ENCODE results near the gene KCNQ4.

The KCNQ4 gene

GRCh38 chr1:40739455-40740008 lies 44.1 kb upstream of the KCNQ4 start:
- Histone ChIP-seq H3K9me3 (ENCODE audit: severe bottlenecking) (no peaks in the 10 kb centered on the region), H3K27me3 (ENCODE audit: insufficient read depth, poor library complexity, severe bottlenecking) (no peaks in the 10 kb centered on the region), H3K27ac (ENCODE audit: poor library complexity, severe bottlenecking) (no peak overlapping the region), H3K4me1 (ENCODE audit: insufficient read depth, poor library complexity, severe bottlenecking) (peaks cover 11% of the 10 kb centered on the region), H3K36me3 (ENCODE audit: low read depth) (peaks cover 40% of the 10 kb centered on the region), H3K4me3 (ENCODE audit: severe bottlenecking) (no peak overlapping the region)
- ATAC-seq (ENCODE audit: low read depth) (no peak), DNase-seq (ENCODE audit: low spot score) (no peak)
- TF ChIP-seq, protein P1, sequence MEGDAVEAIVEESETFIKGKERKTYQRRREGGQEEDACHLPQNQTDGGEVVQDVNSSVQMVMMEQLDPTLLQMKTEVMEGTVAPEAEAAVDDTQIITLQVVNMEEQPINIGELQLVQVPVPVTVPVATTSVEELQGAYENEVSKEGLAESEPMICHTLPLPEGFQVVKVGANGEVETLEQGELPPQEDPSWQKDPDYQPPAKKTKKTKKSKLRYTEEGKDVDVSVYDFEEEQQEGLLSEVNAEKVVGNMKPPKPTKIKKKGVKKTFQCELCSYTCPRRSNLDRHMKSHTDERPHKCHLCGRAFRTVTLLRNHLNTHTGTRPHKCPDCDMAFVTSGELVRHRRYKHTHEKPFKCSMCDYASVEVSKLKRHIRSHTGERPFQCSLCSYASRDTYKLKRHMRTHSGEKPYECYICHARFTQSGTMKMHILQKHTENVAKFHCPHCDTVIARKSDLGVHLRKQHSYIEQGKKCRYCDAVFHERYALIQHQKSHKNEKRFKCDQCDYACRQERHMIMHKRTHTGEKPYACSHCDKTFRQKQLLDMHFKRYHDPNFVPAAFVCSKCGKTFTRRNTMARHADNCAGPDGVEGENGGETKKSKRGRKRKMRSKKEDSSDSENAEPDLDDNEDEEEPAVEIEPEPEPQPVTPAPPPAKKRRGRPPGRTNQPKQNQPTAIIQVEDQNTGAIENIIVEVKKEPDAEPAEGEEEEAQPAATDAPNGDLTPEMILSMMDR (IDR thresholded peaks at IDR 0.05; ENCODE audit: poor library complexity, severe bottlenecking), result no peak

DNA sequence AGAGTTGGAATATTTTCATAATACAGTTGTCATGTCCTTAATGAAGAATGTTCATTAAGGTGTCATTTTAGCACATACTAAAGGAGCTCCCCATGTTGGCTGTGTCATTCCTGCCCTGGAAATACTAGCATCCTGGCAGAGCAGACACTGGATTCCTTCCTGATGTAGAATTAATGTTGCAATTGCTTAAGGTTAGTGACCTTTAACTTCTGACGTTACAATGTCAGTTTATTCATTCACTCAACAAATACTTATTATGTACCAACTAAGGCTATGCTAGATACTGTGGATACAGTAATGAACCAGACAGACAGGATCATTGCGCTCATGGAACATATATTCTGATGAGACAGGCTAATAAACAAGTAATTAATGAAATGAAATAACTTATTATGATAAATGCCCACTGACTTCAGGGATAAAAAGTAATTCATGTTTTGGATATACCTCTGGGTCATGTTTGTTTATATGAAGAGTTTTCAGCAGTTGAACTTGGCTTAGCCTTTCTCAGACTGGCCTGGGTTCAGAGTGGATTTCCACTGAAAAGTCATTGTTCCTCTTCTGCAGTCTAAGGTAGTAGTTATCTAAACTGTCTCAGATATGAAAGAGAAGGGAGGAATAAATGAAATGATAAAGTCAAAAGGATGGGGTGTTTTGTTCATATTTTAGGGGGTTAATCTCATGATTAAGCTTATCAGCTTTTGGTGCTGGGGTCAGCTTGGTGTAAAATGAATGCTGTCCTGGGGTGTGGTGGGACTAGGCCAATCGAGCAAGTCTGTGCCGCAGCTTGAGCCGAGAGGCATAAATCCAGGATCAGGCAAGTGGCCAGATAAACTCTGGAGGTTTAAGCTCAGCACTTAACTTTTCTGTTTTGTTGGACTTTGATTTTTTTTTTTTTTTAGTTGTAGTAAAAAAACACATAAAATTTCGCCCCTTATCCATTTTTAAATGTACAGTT lies 43.3 kb upstream of the KCNQ4 start:
- Histone ChIP-seq H3K27me3 (ENCODE audit: insufficient read depth, poor library complexity, severe bottlenecking) (no peaks in the 10 kb centered on the region), H3K36me3 (ENCODE audit: low read depth) (peaks cover 41% of the 10 kb centered on the region), H3K4me3 (ENCODE audit: severe bottlenecking) (no peak overlapping the region), H3K9me3 (ENCODE audit: severe bottlenecking) (no peaks in the 10 kb centered on the region), H3K4me1 (ENCODE audit: insufficient read depth, poor library complexity, severe bottlenecking) (peaks cover 9% of the 10 kb centered on the region), H3K27ac (ENCODE audit: poor library complexity, severe bottlenecking) (no peak overlapping the region)
- ATAC-seq (ENCODE audit: low read depth) (no peak), DNase-seq (ENCODE audit: low spot score) (no peak)
- TF ChIP-seq, protein P1 (IDR thresholded peaks at IDR 0.05; ENCODE audit: poor library complexity, severe bottlenecking), result no peak

DNA sequence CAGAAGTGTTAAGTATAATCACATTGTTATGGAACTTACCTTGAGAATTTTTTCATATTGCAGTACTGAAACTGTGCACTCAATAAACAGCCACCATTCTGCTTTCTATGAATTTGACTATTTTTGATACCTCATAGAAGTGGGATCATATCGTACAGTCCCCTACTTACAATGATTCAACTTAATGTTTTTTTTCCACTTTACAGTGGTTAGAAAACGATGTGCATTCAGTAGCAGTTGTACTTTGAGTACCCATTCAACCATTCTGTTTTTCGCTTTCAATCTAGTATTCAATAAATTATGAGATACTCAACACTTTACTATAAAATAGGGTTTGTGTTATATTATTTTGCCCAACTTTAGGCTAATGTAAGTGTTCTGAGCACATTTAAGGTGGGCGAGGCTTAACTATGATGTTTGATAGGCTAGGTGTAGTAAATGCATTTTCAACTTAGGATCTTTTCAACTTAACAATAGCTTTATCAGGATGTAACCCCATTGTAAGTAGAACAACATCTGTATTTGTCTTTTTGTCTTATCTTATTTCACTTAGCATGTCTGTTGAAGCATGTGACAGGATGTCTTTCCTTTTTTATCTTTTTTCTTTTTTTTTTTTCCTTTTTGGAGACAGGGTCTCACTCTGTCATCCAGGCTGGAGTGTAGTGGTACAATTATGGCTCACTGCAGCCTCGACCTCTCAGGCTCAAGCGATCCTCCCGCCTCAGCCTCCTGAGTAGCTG lies 42.4 kb upstream of the KCNQ4 start:
- DNase-seq (ENCODE audit: low spot score) (no peak), ATAC-seq (ENCODE audit: low read depth) (no peak)
- TF ChIP-seq, protein P1 (IDR thresholded peaks at IDR 0.05; ENCODE audit: poor library complexity, severe bottlenecking), result no peak
- Histone ChIP-seq H3K9me3 (ENCODE audit: severe bottlenecking) (no peaks in the 10 kb centered on the region), H3K27me3 (ENCODE audit: insufficient read depth, poor library complexity, severe bottlenecking) (no peaks in the 10 kb centered on the region), H3K4me1 (ENCODE audit: insufficient read depth, poor library complexity, severe bottlenecking) (peaks cover 2% of the 10 kb centered on the region), H3K36me3 (ENCODE audit: low read depth) (peaks cover 48% of the 10 kb centered on the region), H3K4me3 (ENCODE audit: severe bottlenecking) (no peak overlapping the region), H3K27ac (ENCODE audit: poor library complexity, severe bottlenecking) (no peak overlapping the region)

- DNase-seq (ENCODE audit: low spot score) (no peak), ATAC-seq (ENCODE audit: low read depth) (no peak)
- TF ChIP-seq, protein P1 (IDR thresholded peaks at IDR 0.05; ENCODE audit: poor library complexity, severe bottlenecking), result no peak
- H3K36me3 ChIP-seq (ENCODE audit: low read depth), result peaks cover 58% of the 10 kb centered on the region
- H3K27ac ChIP-seq (ENCODE audit: poor library complexity, severe bottlenecking), result no peak overlapping the region
- no peaks in the 10 kb centered on the region for H3K27me3 ChIP-seq (ENCODE audit: insufficient read depth, poor library complexity, severe bottlenecking)
- no peaks in the 10 kb centered on the region for H3K9me3 ChIP-seq (ENCODE audit: severe bottlenecking)
- no peak overlapping the region for H3K4me3 ChIP-seq (ENCODE audit: severe bottlenecking)
- no peaks in the 10 kb centered on the region for H3K4me1 ChIP-seq (ENCODE audit: insufficient read depth, poor library complexity, severe bottlenecking)
Observed at GRCh38 chr1:40742363-40743061, 41.1 kb upstream of the KCNQ4 start.
